Stimulated activated CD4-positive, alpha-beta T cell treated with anti-CD3 and anti-CD28 coated beads, TNF-alpha, amount 100 ng/mL, for 1 hour (primary cell): Measurements from ENCODE around the gene LRRC75B.
A peak's percentile ranks its signal among the peaks of the same experiment; 100 is the strongest.
"Not testable (repeated sequence)": the region's sequence is repeated elsewhere in the genome, so short reads cannot be mapped to it uniquely, and the experiment has no call there.

ENCODE experiments used
- DNase-seq, 3 donors: peaks; one replicate each; pipeline ENCODE4 v3.0.0-alpha.2; 2020; ENCODE audit warnings: low read depth in 3 of 3, low spot score in 1 of 3

Gene LRRC75B

GRCh38 chr22:24592851-24593558 is at the start of gene LRRC75B:
Gene LRRC75B, minus strand, starts transcription at chr22:24593073. Its CDS starts 34 bp downstream, at chr22:24593039.
- no peak for DNase-seq

- not testable (repeated sequence) for DNase-seq
Observed at GRCh38 chr22:24642307-24642706, 49.4 kb upstream of the LRRC75B start.

- DNase-seq: not testable (repeated sequence)
Observed at GRCh38 chr22:24636513-24636912, 43.6 kb upstream of the LRRC75B start.

- DNase-seq: not testable (repeated sequence)
Observed at GRCh38 chr22:24634776-24635389, 42.0 kb upstream of the LRRC75B start.

DNA sequence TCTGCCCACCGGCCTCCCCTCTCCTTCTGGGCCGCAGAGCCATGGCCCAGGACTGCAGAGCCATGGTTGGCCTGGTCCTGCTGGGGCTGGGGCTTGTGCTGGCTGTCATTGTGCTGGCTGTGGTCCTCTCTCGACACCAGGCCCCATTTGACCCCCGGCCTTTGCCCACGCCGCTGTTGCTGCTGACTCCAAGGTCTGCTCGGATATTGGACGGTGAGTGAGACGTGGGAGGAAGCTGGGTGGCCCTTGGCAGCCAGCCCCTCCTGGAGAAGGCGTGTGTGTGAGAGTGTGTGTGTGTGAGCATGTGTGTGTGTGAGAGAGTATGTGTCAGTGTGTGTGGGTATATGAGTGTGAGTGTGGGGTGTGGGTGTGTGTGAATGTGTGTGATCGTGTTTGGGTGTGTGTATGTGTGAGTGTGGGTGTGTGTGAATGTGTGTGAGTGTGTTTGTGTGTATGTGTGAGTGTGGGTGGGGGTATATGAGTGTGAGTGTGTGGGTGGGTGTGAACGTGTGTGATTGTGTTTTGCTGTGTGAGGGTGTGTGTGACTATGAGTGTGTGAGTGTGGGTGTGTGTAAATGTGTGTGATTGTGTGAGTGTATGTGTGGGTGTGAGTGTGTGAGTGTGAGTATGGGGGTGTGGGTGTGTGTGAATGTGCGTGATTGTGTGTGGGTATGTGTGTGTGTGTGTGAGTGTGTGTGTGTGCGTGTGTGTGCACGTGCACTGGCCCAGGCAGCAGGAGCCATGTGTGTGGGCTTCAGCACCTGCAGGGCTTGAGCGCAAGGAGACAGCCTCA is 40.6 kb upstream of the LRRC75B start:
- not testable (repeated sequence) for DNase-seq

GRCh38 chr22:24632642-24633041 is 39.8 kb upstream of the LRRC75B start:
- DNase-seq: not testable (repeated sequence)

DNA sequence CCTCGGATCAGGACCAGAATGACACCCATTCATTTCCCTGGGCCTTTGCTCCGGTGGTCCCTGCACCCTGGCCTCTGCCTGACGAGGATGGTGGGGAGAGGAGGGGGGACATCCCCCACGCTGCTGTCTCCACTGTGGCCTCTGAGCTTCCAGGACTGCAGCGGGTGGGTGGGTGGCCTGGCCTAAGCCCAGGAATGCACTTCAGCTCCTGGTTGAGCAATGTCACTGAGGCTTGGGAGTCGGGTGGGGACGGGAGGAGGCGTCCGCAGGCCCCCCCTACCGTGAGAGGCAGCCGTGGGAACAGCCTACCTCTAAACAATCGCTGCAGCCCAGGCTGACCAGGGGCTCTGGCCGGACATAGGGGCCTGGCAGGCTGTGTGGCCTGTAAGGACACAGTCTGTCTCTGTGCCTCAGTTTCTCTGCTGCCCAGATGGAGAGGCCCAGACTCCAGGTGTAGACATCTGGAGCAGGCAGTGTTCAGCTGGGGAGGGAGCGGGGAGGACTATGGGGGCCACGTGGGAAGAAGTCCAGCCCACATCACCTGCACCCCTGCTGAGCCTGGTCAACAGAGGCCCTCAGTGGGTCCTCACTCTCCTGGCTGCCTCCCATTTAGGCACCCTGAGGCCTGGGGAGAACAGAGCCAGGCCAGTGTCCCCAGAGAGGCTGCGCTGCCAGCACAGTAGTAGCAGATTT is 38.7 kb upstream of the LRRC75B start:
- DNase-seq: not testable (repeated sequence)

GRCh38 chr22:24630812-24631427 is 38.0 kb upstream of the LRRC75B start:
- DNase-seq: not testable (repeated sequence)

- not testable (repeated sequence) for DNase-seq
Observed at GRCh38 chr22:24629069-24629468, 36.2 kb upstream of the LRRC75B start.

- not testable (repeated sequence) for DNase-seq
Observed at GRCh38 chr22:24627911-24628310, 35.0 kb upstream of the LRRC75B start.

DNA sequence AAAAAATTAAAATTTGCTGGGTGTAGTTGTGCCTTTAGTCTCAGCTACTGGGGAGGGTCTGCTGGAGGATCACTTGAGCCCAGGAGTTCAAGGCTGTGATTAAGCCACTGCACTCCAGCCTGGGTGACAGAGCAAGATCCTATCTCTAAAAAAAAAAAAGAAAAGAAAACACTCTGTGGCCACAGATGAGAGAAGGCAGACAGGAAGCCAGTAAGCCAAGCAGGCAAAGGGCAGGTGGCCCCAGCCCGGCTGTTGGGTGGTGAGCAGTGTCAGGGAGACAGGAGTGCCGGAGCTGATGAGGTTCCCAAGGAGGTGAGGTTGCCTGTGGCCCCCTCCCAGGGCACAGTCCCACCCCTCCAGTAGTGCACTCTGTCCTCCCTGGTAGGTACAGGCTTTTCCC is 29.7 kb upstream of the LRRC75B start:
- DNase-seq: not testable (repeated sequence)

GRCh38 chr22:24621244-24621643 is 28.4 kb upstream of the LRRC75B start:
- DNase-seq: not testable (repeated sequence)

DNA sequence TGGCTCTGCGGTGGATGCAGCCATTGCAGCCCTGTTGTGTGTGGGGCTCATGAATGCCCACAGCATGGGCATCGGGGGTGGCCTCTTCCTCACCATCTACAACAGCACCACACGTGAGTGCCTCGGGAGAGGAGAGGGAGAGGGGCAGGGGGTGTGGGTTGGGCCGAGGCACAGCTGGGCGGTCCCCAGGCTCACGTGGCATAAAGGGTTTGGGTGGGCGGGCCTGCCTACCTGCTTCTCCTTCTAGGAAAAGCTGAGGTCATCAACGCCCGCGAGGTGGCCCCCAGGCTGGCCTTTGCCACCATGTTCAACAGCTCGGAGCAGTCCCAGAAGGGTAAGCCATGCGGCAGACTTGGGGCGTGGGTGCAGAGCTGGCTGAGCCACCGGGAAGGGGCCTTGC is 21.9 kb upstream of the LRRC75B start:
- DNase-seq: not testable (repeated sequence)

- DNase-seq: not testable (repeated sequence)
Observed at GRCh38 chr22:24609888-24610287, 17.0 kb upstream of the LRRC75B start.

DNA sequence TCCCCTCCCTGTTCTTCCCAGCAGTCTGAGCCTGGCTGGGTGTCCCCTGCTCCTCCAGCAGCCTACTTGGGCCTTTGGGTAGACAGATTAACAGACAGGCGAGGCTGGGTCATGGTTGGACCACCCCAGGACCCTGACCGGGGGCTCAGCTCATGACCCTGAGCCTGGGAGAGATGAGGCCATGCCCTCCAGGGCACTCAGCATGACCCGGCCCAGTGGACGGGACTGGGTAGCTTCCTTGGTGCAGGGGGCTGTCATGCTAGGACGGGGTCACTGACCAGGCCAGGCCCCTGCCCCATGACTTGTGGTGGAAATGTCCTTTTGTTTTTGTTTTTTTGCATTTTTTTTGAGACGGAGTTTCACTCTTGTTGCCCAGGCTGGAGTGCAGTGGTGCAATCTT is 15.5 kb upstream of the LRRC75B start:
- DNase-seq: not testable (repeated sequence)

DNA sequence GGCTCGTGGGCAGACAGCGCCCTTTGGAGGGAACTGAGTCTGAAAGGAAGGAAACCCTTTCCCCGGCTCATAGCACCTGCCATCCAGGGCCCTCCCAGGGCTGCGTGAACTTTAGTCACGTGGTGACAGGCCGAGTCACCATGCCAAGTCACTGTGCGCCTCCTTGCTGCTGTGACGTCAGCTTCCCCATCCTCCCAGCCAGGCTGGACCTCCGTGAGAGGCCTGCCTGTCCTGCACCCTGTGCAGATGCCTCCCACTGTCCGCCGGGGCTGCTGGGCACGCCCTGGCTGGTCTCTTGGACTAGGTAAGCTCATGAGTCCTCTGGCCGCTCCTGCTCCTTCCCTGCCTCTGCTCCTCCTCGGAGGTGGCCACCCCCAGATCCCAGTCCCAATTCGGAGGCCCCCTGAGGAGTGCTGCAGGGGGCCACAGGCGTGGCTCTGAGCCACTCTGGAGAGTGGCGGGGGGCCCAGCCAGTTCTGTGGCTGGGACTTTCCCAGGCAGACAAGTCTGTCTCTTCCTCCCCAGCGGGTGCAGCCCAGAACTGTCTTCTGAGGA is 14.6 kb upstream of the LRRC75B start:
- peak; percentile 10 to 32 (median 25) for DNase-seq

DNA sequence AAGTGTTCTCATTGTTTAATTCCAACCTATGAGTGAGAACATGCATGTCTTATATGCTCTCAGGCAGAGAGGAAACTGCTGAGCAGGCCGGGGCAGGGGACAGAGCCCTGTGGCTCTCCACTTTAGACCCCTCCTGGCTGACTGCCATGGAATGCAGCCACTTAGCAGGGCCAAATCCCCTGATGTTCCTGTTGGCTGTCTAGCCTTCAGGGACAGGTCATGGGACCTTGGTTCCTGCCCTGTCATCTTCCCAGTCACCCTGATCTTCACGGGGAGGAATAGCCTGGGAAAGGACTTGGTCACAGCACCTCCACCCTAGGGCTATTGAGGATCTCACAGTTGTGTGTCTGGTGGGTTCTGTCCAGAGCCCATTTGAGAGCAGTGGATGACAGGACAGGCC is 13.5 kb upstream of the LRRC75B start:
- not testable (repeated sequence) for DNase-seq

- not testable (repeated sequence) for DNase-seq
Observed at GRCh38 chr22:24603770-24604629, 11.1 kb upstream of the LRRC75B start.
